ENCODE results near the gene OR5AK2. TPM values are rescaled to one million over a fixed set of nuclear protein-coding genes. Genes with fewer than 3 reads are reported as not detected.

OR5AK2 gene
- total RNA-seq, 1 experiment from 2014 or later: not detected

- no peak for ATAC-seq
- no peak overlapping the region for H3K27ac Mint-ChIP-seq
- POLR2A ChIA-PET: no interaction called here
Measured at GRCh38 chr11:57031556-57031955, 42.8 kb downstream of the OR5AK2 start.

More at GRCh38 chr11:57031556-57031955, 42.8 kb downstream of the OR5AK2 start:
- Mint-ChIP-seq H3K27me3 (ENCODE audit: low read depth) (no peaks in the 10 kb centered on the region), H3K4me3 (no peak overlapping the region), H3K36me3 (no peaks in the 10 kb centered on the region), H3K9me3 (peaks cover 13% of the 10 kb centered on the region), H3K4me1 (no peaks in the 10 kb centered on the region)
- CTCF ChIA-PET: no interaction called here
- no peak for TF ChIP-seq CTCF (IDR thresholded peaks at IDR 0.05)
- no peak for DNase-seq (ENCODE audit: low spot score)

Other genes starting within 250 kb of the OR5AK2 start
- gene OR9G4, start 240.2 kb upstream of the OR5AK2 start, total RNA-seq (2021): not detected in 3 replicates
- 0.46 to 0.79 TPM (median 0.71 TPM) in 3 replicates for gene LRRC55, start 193.0 kb downstream of the OR5AK2 start, total RNA-seq (2021)
- gene APLNR, start 248.3 kb downstream of the OR5AK2 start, total RNA-seq (2021): 0.53 to 0.89 TPM (median 0.66 TPM) in 3 replicates

Data from WTC11 (cell line).